Measurements from ENCODE around the gene BCL2A1. TPM values are rescaled to one million over a fixed set of nuclear protein-coding genes. Genes with fewer than 3 reads are reported as not detected.

The BCL2A1 gene
- total RNA-seq, 4 donors from 2014 or later = 0.83 to 4.7 (median 2.0) TPM; not detected in 1

GRCh38 chr15:79978655-79979514 lies 7.9 kb upstream of the BCL2A1 start:
- H3K27ac ChIP-seq = no peak overlapping the region
- H3K9me3 ChIP-seq = no peaks in the 10 kb centered on the region
- no peaks in the 10 kb centered on the region for H3K4me1 ChIP-seq
- no peaks in the 10 kb centered on the region for H3K27me3 ChIP-seq
- no peak for DNase-seq
- no peaks in the 10 kb centered on the region for H3K36me3 ChIP-seq
- TF ChIP-seq POLR2A (IDR thresholded peaks at IDR 0.05) = no peak
- TF ChIP-seq, protein P1, sequence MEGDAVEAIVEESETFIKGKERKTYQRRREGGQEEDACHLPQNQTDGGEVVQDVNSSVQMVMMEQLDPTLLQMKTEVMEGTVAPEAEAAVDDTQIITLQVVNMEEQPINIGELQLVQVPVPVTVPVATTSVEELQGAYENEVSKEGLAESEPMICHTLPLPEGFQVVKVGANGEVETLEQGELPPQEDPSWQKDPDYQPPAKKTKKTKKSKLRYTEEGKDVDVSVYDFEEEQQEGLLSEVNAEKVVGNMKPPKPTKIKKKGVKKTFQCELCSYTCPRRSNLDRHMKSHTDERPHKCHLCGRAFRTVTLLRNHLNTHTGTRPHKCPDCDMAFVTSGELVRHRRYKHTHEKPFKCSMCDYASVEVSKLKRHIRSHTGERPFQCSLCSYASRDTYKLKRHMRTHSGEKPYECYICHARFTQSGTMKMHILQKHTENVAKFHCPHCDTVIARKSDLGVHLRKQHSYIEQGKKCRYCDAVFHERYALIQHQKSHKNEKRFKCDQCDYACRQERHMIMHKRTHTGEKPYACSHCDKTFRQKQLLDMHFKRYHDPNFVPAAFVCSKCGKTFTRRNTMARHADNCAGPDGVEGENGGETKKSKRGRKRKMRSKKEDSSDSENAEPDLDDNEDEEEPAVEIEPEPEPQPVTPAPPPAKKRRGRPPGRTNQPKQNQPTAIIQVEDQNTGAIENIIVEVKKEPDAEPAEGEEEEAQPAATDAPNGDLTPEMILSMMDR (IDR thresholded peaks at IDR 0.05) = no peak
- 81 to 86% methylated on average over 5 of the region's 5 CpGs for WGBS, 2 donors
- intact Hi-C loops (cut with DNase I) = no loop called here
- H3K4me3 ChIP-seq (replicated peaks in 1 of 3) = no peak overlapping the region

- DNase-seq = no peak
- no peak for TF ChIP-seq POLR2A (IDR thresholded peaks at IDR 0.05)
- TF ChIP-seq, protein P1 (IDR thresholded peaks at IDR 0.05) = no peak
- Histone ChIP-seq H3K4me1 (no peaks in the 10 kb centered on the region), H3K27ac (no peak overlapping the region), H3K36me3 (no peaks in the 10 kb centered on the region), H3K9me3 (no peaks in the 10 kb centered on the region), H3K4me3 (replicated peaks in 1 of 3) (no peak overlapping the region), H3K27me3 (no peaks in the 10 kb centered on the region)
- intact Hi-C loops (cut with DNase I) = no loop called here
- 72 to 76% methylated on average over 6 of the region's 6 CpGs for WGBS, 2 donors
Measured at GRCh38 chr15:79978260-79978654, 7.3 kb upstream of the BCL2A1 start.

- no peak for DNase-seq
- H3K27me3 ChIP-seq = no peaks in the 10 kb centered on the region
- no peaks in the 10 kb centered on the region for H3K36me3 ChIP-seq
- intact Hi-C loops (cut with DNase I) = no loop called here
- no peaks in the 10 kb centered on the region for H3K4me1 ChIP-seq
- no peak overlapping the region for H3K27ac ChIP-seq
- H3K9me3 ChIP-seq = no peaks in the 10 kb centered on the region
- TF ChIP-seq POLR2A (IDR thresholded peaks at IDR 0.05) = no peak
- TF ChIP-seq, protein P1 (IDR thresholded peaks at IDR 0.05) = no peak
- no peak overlapping the region for H3K4me3 ChIP-seq (replicated peaks in 1 of 3)
- WGBS, 2 donors = 76 to 85% methylated on average over 9 of the region's 9 CpGs
Measured at GRCh38 chr15:79977431-79978054, 6.5 kb upstream of the BCL2A1 start.

DNA sequence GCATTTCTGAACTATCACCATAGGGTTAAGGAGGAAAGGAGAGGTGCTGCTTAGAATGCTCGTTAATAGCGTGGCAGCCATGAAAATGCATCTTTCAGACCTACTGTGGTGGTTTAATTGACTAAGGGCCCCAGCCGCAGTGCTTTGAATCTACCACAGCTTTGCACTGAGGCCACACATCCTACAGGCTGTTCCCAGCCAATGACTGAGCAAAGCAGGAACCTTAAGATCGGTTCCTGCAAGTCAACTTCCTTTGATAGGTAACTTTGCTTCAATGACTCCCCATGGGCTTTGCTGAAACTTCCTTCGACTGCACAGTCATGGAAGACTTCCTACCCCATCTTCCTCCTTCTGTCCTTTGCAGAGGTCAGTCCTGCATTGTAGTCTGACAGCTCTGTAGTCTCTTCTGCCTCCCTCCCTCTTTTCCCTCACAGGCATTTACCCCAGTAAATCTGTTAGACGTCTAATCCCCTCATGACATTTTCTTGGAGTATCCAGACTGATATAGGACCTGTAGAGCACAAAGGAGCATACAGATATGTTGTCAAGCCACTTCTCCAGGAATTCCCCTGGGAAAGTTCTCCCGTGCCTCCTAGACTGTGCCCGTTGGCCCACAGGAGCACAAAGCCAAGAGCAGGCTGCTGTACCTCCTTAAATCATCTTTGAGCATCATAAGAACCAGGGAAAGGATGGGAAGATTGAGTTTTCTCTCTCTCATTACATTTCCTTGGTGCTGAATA lies 2.6 kb upstream of the BCL2A1 start:
- DNase-seq = no peak

More for the DNA sequence above, 2.6 kb upstream of the BCL2A1 start:
- Histone ChIP-seq H3K36me3 (no peaks in the 10 kb centered on the region), H3K9me3 (no peaks in the 10 kb centered on the region), H3K4me3 (replicated peaks in 1 of 3) (no peak overlapping the region), H3K27me3 (no peaks in the 10 kb centered on the region), H3K27ac (no peak overlapping the region), H3K4me1 (peaks cover 0 to 3% of the 10 kb centered on the region in 2 donors)
- no peak for TF ChIP-seq POLR2A (IDR thresholded peaks at IDR 0.05)
- TF ChIP-seq, protein P1 (IDR thresholded peaks at IDR 0.05) = no peak
- 71 to 78% methylated on average over 8 of the region's 8 CpGs for WGBS, 2 donors
- intact Hi-C loops (cut with DNase I) = no loop called here
